ENCODE data around the gene RMC1.
"Not testable (repeated sequence)": the region's sequence is repeated elsewhere in the genome, so short reads cannot be mapped to it uniquely, and the experiment has no call there.

The RMC1 gene

DNA sequence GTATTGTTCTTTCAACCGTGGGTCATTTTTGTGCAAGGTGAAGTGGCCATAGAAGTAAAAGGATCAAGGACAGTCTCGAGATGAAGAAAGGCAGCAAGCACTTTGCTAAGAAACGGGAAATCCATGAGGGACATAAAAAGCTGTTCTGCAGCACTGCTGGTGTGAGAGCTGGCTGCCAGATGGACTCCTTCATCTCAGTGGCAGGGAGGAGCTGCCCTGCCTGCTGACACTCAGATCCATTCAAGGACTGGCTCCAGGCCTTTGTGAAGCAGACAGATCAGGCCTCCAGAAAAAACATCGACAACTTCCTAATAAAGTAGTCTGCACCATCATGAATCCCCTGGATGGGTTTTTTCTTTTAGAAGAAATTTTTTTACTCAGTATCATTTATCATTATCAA, 29.5 kb downstream of the RMC1 start:
- DNase-seq (ENCODE audit: low spot score): no peak

DNA sequence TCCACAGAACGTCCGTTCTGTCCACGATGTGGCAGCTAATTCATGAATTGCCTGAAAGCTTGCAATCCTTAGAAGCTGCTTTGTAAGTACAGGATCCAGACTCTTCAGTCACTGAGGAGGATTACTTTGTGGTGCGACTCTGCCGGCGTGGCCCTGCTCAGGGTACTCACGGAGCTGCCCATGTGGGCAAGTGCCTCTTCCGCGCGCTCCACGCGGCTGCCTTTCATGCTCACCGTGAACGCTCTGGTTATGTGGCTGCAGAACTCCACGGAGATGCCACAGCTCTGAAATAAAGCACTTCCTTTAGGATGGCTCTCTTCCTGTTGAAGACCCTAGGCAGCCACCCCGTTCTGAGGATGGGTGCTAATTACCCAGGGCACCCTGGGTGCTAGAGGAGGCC, 31.0 kb downstream of the RMC1 start:
- DNase-seq (ENCODE audit: low spot score): no peak

DNA sequence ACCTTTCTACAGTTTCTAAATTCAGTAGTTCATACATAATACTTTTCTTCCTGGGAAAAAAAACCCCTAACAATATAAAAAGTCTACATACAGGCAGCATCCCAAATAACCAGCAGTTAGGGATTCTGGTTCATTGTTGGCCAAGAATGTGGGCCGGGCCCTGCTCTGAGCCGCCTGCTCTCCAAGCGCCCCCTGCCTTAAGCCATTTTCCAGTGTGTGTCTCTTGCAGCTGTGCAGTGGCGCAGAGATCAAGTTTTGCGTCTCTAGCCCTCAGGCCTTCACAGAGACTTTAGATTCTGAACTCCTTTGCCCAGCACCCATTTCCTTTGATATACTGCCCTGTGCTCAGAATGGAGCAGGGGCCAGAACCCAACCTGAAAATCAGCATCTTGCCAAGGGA, 32.9 kb downstream of the RMC1 start:
- DNase-seq (ENCODE audit: low spot score): no peak

DNA sequence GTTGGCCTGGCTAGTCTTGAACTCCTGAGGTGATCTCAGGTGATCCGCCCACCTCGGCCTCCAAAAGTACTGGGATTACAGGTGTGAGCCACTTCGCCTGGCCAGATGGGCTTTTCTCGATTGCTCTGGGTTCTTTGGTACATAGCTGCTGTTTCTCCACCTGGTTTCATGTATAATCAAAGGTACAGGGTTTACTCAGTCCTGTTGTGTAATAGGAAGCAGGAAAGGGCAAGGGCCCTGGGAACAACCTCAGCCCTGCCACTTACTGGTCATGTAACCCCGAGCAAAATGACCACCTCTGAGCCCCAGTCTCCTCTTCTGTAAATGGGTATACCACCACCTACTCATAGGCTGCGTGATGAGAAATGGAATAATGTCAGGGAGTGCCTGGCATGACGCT, 34.0 kb downstream of the RMC1 start:
- no peak for DNase-seq (ENCODE audit: low spot score)

DNA sequence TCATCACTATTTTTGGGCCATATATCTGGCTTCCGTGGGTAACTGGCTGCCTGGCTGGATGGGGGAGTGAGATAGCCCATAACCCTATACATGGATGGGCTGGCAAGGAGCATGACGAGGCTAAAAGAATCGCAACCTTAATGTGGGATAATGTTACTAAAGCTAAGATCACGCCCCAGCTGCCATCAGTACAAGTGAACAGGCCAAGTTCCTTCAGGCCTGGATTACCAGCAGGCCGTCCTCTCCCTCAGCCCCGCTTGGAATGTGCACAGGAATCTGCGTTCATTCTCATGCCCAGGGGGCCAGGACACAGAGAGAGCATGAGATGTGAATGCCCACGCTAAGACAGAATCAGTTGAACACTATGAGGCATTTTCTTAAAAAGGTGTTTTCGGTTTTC, 34.7 kb downstream of the RMC1 start:
- DNase-seq (ENCODE audit: low spot score): no peak

DNA sequence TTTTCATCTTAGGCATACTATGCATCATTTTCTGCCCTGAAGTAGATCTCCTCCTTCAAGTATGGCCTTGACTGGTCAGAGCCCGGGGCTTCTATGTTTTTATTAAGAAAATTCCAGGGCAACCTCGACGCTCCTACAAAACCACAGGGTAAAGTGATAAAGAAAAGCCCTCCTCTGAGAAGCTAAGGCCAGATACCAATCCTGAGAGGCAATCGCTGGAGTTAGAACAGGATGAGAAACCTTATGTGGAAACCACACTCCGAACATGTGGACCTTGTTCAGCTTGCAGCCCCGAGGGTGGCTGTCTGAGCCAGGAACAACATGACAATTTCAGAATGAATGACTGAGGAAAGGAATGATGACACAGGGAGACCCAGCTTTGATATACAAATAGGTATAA, 35.6 kb downstream of the RMC1 start:
- DNase-seq (ENCODE audit: low spot score): no peak

DNA sequence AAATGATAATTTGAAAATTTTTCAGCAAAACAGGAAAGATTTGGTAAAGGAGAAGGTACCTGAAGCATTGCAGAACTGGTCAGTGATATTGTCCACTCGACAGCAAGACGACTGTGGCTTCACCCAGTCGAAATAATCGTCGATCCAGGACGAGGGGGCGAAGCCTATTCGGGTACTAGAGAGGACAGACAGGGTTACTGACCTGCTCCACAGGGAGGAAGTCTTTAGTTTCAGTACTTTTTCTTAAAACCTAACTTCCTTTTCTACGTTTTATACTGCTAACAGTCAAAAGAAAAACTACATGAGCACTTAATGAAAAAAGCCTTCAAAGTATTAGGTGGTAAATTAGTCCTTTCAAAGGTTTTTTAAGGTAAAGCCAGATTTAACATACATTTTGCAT, 36.0 kb downstream of the RMC1 start:
- DNase-seq (ENCODE audit: low spot score): no peak

DNA sequence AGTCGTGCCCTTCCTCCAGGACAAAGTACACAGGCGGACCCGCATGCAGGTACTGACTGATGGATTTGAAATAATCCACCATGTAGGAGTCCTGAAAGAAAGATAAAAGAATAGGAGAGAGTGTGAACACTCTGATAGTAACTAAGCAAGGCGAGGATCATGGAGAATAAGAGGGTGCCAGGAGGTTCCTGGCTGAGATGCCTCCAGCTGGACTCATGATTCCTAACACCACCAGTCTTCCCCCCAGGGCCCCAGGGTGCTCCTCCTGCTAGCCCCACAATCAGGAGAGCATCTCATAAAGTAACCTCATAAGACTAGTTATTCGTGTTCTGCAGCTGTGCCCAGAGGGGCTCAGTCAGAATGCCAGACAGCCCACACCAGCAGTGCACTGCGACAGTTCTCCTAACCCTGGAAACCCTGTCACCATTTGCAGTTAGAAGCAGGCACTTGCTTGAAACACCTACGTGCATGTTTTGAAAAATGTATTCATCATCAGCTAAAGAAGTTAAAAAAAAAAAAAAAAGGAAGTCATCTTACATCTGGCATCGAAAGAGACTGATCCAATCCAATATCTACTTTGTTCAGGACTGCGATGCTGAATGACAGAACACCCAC, 36.7 kb downstream of the RMC1 start:
- DNase-seq (ENCODE audit: low spot score): no peak

DNA sequence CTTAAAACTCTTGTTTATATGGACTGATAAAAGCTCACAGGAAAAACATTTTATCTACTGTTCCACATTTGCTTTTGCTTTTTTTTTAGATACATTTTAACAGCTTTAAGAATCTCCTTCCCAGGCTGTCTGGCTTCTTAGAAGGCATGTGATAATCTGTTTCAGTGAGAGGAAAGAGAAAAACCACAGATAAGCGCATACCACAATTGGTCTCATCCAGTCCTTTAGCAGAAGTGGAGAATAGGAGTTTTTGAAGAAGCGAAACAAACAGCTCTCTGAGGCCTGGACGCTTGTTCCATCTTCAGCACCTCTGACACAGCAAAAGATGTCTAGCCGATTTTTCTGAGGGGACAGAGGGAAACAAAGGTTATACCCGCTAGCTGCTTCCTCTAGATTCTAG, 37.6 kb downstream of the RMC1 start:
- no peak for DNase-seq (ENCODE audit: low spot score)

DNA sequence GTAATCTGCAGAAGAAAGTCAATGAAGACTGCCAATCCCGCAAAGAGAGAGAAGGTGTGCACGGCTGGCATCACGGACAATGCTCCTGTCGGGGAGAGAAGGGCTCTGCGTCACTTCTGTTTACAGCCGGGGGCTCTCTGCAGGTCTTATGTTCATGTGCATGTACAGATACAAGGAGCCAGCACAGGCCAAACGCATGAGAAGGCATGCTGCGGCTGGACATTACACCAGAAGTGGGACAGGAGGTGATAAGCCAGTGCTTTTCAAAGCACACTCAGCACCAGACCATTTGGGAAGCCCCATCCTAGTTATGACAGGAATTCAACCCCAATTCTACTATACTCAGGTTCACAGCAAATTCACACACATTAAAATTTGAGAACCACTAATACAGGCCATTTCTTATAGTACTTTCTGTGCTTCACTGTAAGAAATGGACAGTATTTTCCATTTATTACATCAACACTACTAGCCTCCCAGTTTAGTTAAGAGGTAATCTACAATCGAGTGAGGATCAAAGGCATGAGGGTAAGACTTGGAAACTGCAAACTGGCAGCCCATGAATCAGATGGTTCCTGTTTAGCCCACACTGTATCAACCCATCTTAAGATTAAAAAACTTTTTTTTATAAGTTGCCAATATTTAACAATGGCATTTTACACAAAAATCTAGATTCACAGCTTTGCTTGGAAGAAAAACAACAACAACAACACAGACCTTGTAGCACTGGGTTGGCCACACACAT, 38.2 kb downstream of the RMC1 start:
- no peak for DNase-seq (ENCODE audit: low spot score)

DNA sequence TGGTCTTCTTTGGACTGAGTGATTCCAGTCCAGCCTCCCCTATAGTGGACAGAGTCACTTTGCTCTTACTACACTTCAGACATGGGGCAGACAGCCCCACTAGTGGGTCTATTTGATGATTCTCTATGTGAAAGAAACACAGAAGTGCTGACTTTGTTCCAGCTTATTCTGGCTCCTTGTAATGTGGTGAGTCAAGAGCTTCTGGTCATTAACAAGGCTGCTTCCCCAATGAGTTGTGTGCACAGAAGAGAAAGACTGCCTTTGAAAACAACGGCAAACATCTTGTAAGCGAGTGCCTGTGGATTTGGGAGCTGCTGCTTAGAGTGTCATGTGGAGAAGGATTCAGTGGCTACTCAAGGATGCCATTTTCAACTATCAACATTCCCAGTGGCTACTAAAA, 39.1 kb downstream of the RMC1 start:
- DNase-seq (ENCODE audit: low spot score): no peak

DNA sequence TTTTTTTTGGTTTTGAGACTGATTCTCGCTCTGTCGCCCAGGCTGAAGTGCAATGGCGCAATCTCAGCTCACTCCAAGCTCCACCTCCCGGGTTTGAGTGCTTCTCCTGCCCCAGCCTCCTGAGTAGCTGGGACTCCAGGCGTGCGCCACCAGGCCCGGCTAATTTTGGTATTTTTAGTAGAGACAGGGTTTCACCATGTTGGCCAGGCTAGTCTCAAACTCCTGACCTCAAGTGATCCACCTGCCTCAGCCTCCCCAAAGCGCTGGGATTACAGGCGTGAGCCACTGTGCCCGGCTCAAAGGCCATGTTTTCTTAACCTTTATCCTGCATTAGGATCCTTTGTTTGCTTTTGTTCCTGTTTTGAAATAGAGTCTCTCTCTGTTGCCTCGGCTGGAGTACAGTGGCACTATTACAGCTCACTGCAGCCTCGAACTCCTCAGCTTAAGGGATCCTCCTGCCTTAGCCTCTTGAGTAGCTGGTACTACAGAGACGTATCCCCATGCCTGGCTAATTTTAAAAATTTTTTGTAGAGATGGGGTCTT, 42.0 kb downstream of the RMC1 start:
- DNase-seq (ENCODE audit: low spot score): no peak

DNA sequence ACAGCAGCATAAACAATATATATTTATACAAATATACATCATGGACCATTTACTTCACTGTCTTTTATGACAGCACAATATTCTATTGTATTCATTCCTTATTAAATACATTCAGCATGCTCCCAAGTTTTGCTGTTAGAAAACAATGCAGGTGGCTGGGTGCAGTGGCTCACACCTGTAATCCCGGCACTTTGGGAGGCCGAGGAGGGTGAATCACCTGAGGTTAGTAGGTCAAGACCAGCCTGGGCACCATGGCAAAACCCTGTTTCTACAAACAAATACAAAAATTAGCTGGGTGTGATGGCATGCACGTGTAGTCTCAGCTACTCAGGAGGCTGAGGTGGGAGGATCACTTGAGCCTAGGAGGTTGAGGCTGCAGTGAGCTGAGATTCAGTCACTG, 44.0 kb downstream of the RMC1 start:
- DNase-seq (ENCODE audit: low spot score): no peak

DNA sequence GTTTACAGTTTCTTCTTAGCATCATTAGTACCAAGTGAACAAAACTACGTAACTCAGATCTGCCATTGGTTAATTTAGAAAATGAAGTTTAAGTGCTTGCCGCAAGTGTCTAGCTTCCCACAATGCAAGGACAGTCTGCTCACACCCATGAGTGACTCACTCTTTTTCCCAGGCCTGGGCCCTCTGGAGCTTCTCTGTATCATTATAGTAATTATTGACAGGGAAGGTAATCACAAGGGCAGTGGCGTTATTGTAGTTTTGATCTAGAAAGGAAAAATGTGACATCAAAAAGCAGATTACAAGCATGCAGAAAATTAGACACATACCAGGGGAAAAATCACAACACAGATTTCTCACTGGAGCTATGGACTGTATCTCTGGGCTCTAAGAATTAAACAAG, 44.5 kb downstream of the RMC1 start:
- DNase-seq (ENCODE audit: low spot score): no peak

DNA sequence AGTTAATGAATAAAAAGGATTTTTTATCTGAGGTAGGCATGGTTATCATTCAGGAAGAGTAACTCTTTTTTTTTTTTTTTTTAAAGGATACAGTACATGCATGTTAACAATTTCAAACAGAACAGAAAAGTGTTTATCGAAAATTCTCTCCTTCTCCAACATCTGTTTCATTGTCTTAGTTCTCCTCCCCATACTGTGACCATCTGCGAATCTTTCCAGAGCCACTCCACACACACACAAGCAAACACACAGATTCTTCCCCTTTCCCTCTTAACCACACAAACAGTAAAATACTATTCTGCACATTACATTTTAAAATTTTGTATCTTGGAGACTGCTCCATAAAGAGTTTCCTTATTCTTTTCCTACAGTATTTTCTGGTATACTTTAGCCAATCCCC, 45.0 kb downstream of the RMC1 start:
- no peak for DNase-seq (ENCODE audit: low spot score)

DNA sequence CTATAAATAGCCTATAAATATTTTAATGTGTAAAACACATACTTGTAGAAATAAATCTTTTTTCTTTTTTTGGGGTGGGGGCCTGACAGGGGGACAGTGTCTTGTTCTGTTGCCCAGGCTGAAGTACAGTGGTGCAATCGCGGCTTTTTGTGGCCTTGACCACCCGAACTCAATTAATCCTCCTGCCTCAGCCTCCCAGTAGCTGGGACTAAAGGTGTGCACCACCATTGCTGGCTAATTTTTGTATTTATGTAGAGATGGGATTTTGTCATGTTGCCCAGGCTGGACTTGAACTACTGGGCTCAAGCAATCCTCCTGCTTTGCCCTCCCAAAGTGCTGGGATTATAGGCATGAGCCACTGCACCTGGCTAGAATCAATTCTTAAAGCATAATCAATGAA, 45.4 kb downstream of the RMC1 start:
- DNase-seq (ENCODE audit: low spot score): no peak

DNA sequence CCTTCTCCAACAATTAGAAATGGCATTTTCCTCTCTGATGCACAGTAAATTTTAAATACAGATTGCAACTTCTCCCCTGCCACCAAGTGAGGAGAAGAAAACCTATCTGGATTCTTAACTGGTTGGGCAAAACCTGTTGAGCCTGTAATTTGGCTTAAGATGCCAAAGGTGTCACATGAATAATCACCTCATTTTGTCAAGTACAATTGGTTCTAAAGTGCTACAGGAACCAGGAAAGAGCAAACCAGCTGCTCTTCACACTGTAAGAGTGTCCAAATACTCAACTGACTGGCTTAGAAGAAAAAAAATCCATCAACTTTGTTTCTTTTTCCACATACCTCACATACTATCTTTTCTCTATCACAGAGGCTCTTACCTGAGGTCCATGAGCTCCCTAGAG, 47.6 kb downstream of the RMC1 start:
- no peak for DNase-seq (ENCODE audit: low spot score)

DNA sequence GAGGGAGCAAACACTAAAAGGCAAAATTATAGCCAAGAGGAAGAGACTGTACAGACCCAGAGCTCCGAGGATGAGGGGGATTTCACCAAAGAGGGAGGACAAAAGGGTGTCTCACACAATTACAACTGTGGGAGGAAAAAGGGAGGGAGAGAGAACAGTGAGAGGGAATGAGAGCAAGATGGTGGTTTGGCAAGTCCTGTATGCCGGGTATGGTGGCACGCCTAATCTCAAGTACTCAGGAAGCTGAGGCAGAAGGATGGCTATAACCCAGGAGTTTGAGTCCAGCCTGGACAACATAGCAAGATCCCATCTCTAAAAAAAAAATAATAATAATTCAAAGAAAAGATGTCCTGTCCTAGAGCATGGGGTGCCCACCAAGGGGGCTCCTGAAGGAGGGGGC, 48.7 kb downstream of the RMC1 start:
- no peak for DNase-seq (ENCODE audit: low spot score)

DNA sequence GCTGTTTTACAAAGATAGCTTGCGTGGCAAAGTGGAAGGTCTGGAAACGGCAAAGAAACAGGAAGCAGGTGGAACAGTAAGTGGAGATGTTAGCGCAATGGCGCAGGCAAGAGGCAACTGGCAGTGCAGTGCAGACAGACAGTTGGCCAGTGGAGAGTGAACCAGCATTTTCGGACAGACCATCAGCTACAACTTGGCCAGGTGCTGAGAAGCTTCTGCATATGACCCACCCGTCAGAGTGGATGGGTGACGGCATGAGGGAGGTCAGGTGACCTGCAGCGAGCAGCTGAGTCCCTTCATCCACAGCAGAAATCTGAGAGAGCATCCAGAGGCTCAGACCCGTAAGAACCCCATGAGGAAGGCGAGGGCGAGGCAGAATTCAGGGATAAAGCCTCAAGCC, 49.2 kb downstream of the RMC1 start:
- DNase-seq (ENCODE audit: low spot score): no peak

DNA sequence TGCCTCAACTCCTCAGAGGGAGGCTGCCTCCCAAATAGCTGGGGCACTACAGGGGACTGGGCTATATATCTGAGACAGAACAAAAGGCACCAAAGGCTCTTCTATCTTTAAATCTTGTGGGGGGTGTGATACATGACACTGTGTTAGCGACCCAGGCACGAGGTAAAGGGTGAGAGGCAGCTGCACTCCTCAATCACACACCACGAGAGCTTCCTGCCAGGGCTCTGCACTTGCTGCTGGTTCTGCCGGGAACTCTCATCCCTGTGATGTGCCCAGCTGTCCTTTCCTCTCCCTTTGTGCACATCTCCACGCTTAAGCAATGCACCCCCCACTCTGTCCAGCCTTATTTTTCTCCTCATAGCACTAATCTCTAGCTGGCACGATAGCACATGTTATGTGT, 50.6 kb downstream of the RMC1 start:
- DNase-seq (ENCODE audit: low spot score): no peak

DNA sequence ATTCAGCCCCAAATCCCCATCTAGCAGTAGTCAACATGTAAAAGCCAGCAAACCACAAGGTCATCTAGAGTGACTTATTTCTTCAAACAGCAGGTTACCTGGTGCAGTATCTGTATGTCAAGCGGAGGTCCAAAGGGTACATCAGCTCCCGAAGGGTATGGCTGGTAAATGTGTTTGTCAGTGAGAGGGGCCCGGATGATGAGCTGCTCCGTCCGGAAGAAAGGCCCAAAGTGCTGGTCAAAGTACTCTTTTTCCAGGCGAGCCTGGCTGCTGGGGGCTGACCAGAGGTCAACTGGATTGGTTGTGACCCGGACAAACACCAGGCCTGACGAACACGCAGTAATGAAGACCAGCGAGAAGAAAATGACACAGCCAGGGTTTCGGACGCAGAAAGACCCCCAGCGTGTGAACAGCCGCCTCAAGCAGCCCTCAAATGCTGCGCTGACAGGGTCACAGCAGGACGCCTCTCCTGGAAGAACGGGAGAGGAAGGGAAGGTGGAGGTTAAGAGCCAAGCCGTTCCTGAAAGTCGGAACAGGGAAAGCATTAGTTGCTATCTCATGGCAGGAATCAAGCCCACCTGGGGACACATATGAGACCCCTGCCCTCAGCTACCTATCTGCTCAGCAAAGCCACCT, 53.0 kb downstream of the RMC1 start:
- no peak for DNase-seq (ENCODE audit: low spot score)

DNA sequence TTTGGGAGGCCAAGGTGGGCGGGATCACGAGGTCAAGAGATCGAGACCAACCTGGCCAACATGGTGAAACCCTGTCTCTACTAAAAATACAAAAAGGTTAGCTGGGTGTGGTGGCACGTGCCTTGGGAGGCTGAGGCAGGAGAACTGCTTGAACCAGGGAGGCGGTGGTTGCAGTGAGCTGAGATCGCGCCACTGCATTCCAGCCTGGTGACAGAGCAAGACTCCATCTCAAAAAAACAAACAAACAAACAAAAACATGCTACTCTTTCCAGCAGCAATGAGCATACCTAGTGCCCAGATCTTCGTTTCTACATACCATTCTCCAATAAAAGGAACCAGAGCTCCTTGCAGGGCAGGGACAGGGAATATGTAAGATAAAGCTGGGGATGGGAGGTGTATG, 54.2 kb downstream of the RMC1 start:
- not testable (repeated sequence) for DNase-seq (ENCODE audit: low spot score)

DNA sequence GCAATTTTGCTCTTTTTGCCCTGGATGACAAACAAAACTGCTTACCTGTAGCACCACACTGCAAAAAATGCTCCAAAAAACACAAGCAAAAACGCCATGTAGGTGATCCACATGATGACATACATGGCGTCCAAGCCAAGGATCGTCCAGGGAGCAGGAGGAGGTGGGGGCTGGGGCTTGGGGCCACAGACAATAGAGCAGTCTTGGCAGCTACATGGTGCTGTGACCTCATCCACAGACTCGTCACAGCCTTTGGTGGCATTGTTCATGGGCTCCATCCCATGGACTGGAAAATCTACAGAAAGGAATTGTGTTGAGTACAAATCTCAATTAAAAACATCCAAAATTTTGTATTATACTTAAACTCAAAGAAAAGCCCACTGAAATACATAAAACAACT, 56.9 kb downstream of the RMC1 start:
- no peak for DNase-seq (ENCODE audit: low spot score)
